HEK293T (cell line): Measurements from ENCODE around the gene TSPAN4.

Experiments
- ARNT ChIP-seq: fragments of 450-650 bp; IDR thresholded peaks from 2 replicates; pipeline ENCODE4 v1.6.1; 2017; ENCODE audit warnings: mild to moderate bottlenecking
- BHLHE40 ChIP-seq: fragments of 450-650 bp; IDR thresholded peaks from 2 replicates; pipeline ENCODE4 v1.6.1; 2016; ENCODE audit warnings: mild to moderate bottlenecking, moderate library complexity, borderline replicate concordance
- FOXK2 ChIP-seq: fragments of 450-650 bp; IDR thresholded peaks from 2 replicates; pipeline ENCODE4 v1.6.1; 2016; ENCODE audit warnings: mild to moderate bottlenecking
- HDGF ChIP-seq: fragments of 450-650 bp; IDR thresholded peaks from 2 replicates; pipeline ENCODE4 v1.6.1; 2017; ENCODE audit warnings: antibody characterized with exemption, borderline replicate concordance
- SP1 ChIP-seq: fragments of 450-650 bp; IDR thresholded peaks from 2 replicates; pipeline ENCODE4 v1.6.1; 2017
- ZNF384 ChIP-seq: fragments of 450-650 bp; IDR thresholded peaks from 2 replicates; pipeline ENCODE4 v1.6.1; 2016

GRCh38 chr11:827897-828192 is 14.8 kb upstream of the TSPAN4 start, which contains the start of gene CRACR2B:
- no peak for TF ChIP-seq SP1
- no peak for TF ChIP-seq ZNF384
- no peak for TF ChIP-seq ARNT
- no peak for TF ChIP-seq FOXK2
- no peak for TF ChIP-seq BHLHE40
- TF ChIP-seq HDGF = no peak
